GM21390 (cell line): ENCODE data around the gene CACNA1B.

Experiments used
- ATAC-seq: cut with Tn5 transposase; IDR thresholded peaks from one replicate; pipeline ENCODE4 v1.9.1; 2021; ENCODE audit not compliant: unreplicated experiment

CACNA1B gene

GRCh38 chr9:137959641-137960411 lies 82.2 kb downstream of the CACNA1B start:
- no peak for ATAC-seq

GRCh38 chr9:137960496-137960895 lies 82.9 kb downstream of the CACNA1B start:
- no peak for ATAC-seq

- ATAC-seq = no peak
Observed at GRCh38 chr9:137963525-137963924, 85.9 kb downstream of the CACNA1B start.

- no peak for ATAC-seq
Observed at GRCh38 chr9:137965177-137965795, 87.7 kb downstream of the CACNA1B start.

GRCh38 chr9:137967280-137967953 lies 89.8 kb downstream of the CACNA1B start:
- no peak for ATAC-seq

GRCh38 chr9:137968235-137968634 lies 90.7 kb downstream of the CACNA1B start:
- no peak for ATAC-seq

GRCh38 chr9:137969008-137969407 lies 91.4 kb downstream of the CACNA1B start:
- no peak for ATAC-seq

- ATAC-seq = no peak
Observed at GRCh38 chr9:137969685-137970084, 92.1 kb downstream of the CACNA1B start.

- ATAC-seq = no peak
Observed at GRCh38 chr9:137970098-137970497, 92.5 kb downstream of the CACNA1B start.

GRCh38 chr9:137970686-137971476 lies 93.3 kb downstream of the CACNA1B start:
- no peak for ATAC-seq

GRCh38 chr9:137971477-137972138 lies 94.0 kb downstream of the CACNA1B start:
- no peak for ATAC-seq

GRCh38 chr9:137972355-137972987 lies 94.9 kb downstream of the CACNA1B start:
- ATAC-seq = no peak

- no peak for ATAC-seq
Observed at GRCh38 chr9:137972988-137973470, 95.4 kb downstream of the CACNA1B start.

- ATAC-seq = no peak
Observed at GRCh38 chr9:137973829-137974416, 96.3 kb downstream of the CACNA1B start.

GRCh38 chr9:137974746-137975526 lies 97.4 kb downstream of the CACNA1B start:
- ATAC-seq = no peak

GRCh38 chr9:137975527-137975913 lies 97.9 kb downstream of the CACNA1B start:
- ATAC-seq = no peak

GRCh38 chr9:137975936-137976565 lies 98.5 kb downstream of the CACNA1B start:
- ATAC-seq = no peak

- no peak for ATAC-seq
Observed at GRCh38 chr9:137977571-137978261, 100.1 kb downstream of the CACNA1B start.
